GM08714 (cell line): ENCODE data around the gene DSC2.
"Not testable (repeated sequence)": the region's sequence is repeated elsewhere in the genome, so short reads cannot be mapped to it uniquely, and the experiment has no call there.

Source experiments
- H3K4me3 ChIP-seq: fragments of 200-500 bp; sonication (Bioruptor generic); 2 replicates; pipeline ENCODE4 v1.5.1; 2014; ENCODE audit warnings: mild to moderate bottlenecking, low read length, inconsistent platforms
- ZNF274 ChIP-seq: IDR thresholded peaks from 2 replicates; pipeline ENCODE4 v1.6.1; 2012; ENCODE audit warnings: mild to moderate bottlenecking, low read depth, low read length

The DSC2 gene

DNA sequence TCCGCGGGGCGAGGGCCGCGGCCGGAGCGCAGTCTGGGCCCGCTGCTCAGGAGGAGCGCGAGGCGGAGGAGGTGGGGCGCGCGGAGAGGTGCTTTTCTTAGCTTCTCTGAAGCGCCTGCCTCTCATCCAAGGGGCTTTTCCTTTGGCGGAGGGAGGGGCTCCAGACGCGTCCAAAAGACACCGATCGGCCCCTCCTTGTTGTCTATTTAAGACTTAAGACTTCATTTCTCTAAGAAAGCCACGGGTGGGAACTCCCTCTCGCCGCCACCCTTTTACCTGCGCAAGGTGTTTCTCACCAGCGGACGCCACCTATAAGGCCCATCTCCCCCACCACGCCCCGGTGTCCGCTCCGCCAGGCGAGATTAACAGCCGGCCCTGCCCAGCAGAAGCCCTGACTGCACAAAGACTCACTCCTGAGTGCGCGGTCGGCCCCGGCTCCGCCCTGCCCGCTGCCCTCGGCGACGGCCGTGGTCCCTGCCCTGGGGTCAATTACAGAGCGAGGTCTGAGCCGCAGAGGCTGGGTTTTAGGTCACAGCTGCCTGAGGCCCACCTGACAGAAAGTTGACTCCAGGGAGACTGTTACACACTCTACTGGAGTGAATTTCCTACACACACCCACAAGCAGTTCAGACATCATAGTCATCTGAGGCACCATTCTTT, at the start of gene DSC2:
Gene DSC2, minus strand, starts transcription at position 397 of the 660 bp plus-strand sequence. CDS start 450 bp downstream, outside the sequence.
- H3K4me3 ChIP-seq: peak within 1 kb of the TSS; percentile 55

GRCh38 chr18:31149351-31149750, 47.1 kb upstream of the DSC2 start:
- no peak overlapping the region for H3K4me3 ChIP-seq
- TF ChIP-seq ZNF274: no peak

More for the DNA sequence above, at the start of gene DSC2:
- TF ChIP-seq ZNF274: no peak

DNA sequence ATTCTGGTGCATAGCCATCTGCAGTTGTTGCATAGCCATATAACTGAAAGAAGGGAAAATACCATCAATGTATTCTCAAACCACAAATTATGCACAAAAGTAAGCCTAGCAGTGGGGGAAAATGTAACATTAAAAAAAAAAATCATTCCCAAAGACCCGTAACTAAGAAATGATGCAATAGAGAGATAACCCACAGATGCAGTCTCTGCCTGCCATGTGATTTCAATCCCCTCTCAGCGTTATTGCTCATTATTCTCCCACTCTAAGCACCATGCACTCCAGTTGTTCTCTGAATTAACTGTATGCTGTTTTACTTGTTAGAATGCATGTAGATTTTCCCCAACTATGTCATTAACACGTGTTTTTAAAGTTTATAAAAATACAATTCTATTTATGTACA, 46.4 kb upstream of the DSC2 start:
- no peak overlapping the region for H3K4me3 ChIP-seq
- no peak for TF ChIP-seq ZNF274

- no peak for TF ChIP-seq ZNF274
- H3K4me3 ChIP-seq: no peak overlapping the region
Measured at GRCh38 chr18:31146809-31147208, 44.6 kb upstream of the DSC2 start.

DNA sequence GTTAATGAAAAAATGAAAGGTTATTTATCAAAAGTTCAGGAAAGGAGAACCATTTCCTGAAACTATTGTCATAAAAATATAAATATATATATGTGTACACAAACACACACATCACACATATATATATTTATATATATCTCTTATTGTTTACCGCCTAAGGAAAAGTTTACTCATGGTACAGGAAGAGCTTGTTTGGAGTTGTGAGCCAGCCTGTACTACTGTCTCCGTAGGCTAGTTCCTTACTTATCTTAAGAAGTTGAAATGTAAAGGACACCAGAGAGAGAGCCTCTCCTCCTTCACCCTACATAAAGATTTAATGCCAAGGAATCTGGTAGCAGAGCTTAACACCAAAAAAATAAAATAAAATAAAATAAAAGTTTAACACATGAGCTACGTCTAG, 40.8 kb upstream of the DSC2 start:
- TF ChIP-seq ZNF274: no peak

GRCh38 chr18:31138709-31139108, 36.5 kb upstream of the DSC2 start:
- H3K4me3 ChIP-seq: no peak overlapping the region
- TF ChIP-seq ZNF274: no peak

More for the DNA sequence above, 40.8 kb upstream of the DSC2 start:
- H3K4me3 ChIP-seq: no peak overlapping the region

- TF ChIP-seq ZNF274: no peak
- no peak overlapping the region for H3K4me3 ChIP-seq
Measured at GRCh38 chr18:31134988-31135529, 32.8 kb upstream of the DSC2 start.

- no peak for TF ChIP-seq ZNF274
Measured at GRCh38 chr18:31129398-31130115, 27.3 kb upstream of the DSC2 start.

DNA sequence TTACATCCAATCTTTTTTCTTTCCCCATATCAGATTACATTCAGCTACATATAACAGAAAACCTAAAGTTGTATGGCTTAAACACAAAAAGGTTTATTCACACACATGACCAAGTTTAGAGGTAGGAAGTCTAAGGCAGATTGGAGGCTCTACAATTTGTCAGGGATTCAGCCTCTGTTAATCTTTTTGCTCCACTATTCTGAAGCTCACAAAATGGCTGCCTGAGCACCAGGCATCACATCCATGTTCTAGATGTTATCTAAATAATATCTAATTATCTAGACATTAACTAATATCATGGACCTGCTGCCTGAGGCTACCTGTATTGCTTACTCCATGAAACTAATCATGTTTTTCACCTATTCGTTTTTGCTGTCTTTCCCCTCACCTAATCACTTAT, 23.7 kb upstream of the DSC2 start:
- no peak for TF ChIP-seq ZNF274
- H3K4me3 ChIP-seq: no peak overlapping the region

More at GRCh38 chr18:31129398-31130115, 27.3 kb upstream of the DSC2 start:
- H3K4me3 ChIP-seq: no peak overlapping the region

- not testable (repeated sequence) for H3K4me3 ChIP-seq
Measured at GRCh38 chr18:31123125-31123524, 20.9 kb upstream of the DSC2 start.

GRCh38 chr18:31120594-31120993, 18.4 kb upstream of the DSC2 start:
- TF ChIP-seq ZNF274: no peak
- H3K4me3 ChIP-seq: no peak overlapping the region

DNA sequence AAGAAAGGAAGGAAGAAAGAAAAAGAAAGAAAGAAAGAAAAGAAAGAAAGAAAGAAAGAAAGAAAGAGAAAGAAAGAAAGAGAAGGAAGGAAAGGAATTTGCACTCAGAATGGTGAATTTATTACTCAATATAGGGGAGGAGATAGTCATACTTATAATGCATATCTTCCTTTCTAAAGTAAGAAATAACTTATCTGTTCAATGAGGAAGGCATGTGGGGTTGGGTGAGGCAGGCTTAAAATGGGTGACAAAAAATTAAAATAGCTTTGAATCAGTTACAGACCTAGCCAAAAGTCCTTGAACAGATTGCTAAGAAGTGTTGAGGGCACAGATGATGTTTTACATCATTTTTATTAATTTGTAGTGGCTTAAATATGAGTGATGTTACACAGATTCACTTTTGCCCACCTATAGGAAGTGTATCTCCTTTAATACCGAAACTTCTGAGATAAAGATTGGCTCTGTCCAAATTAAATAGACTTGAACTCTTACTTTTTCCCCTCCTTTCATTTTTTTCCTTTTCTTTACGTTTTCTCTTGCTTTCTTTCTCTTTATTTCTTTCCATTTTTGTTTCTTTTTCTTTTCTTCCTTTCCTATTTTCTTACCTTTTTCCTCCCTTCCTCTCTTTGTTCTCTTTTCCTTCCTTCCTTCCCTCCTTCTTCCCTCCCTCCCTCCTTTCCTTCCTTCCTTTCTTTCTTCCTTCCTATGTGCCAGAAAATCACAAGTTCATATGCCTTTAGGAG, 14.8 kb upstream of the DSC2 start:
- H3K4me3 ChIP-seq: no peak overlapping the region
- no peak for TF ChIP-seq ZNF274

GRCh38 chr18:31112804-31113203, 10.6 kb upstream of the DSC2 start:
- TF ChIP-seq ZNF274: no peak
- H3K4me3 ChIP-seq: no peak overlapping the region

- H3K4me3 ChIP-seq: no peak overlapping the region
- TF ChIP-seq ZNF274: no peak
Measured at GRCh38 chr18:31105733-31106132, 3.5 kb upstream of the DSC2 start.

DNA sequence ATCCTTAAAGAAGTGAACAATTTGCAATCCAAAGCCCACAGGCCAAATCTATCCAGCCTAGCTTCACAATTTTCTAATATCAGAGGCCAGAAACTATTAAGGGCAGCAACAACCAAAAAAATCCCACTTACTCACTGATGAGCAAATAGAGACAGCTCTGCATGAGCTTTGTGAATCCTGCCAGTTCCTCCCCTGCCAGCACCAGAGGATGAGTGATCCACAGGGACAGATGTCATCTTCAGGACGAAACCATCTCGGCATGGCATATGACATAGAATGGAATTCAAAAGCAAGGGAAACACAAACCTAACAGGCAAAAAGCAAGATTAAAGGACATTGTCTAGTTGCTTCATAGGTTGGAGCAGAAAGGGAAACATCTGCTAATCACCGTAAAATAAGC, 2.2 kb upstream of the DSC2 start:
- H3K4me3 ChIP-seq: no peak overlapping the region
- no peak for TF ChIP-seq ZNF274

GRCh38 chr18:31103423-31103822, 1.2 kb upstream of the DSC2 start:
- H3K4me3 ChIP-seq: no peak overlapping the region
- no peak for TF ChIP-seq ZNF274
